ENCODE data around the gene GALNT12.

Gene GALNT12

GRCh38 chr9:98860871-98861293, 53.4 kb downstream of the GALNT12 start:
- no peak for DNase-seq (ENCODE audit: low read depth in 2 of 2)

GRCh38 chr9:98861781-98862504, 54.5 kb downstream of the GALNT12 start:
- no peak for DNase-seq (ENCODE audit: low read depth in 2 of 2)

DNA sequence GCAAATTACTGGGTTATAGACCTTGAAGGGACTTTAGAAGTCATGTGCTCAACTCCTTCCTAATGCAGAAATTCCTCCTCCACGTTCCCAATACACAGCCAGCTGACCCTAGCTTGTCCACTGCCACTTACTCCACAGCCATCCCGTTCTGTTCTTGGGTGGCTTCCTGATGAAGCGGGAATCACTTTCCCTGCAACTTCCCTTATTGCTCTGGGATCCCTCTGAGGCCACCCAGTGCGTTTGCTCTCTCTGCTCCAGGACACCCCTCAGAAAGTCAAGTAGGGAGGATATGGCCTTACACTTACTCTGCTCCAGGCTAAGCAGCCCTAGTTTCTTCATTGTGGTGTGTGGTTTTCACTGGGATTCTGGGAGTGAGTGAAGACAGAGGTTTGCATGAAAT, 55.5 kb downstream of the GALNT12 start:
- no peak for DNase-seq (ENCODE audit: low read depth in 2 of 2)

- DNase-seq (ENCODE audit: low read depth in 2 of 2): no peak
These were observed 57.1 kb downstream of the GALNT12 start for GRCh38 chr9:98864281-98865174.

GRCh38 chr9:98865284-98865875, 57.9 kb downstream of the GALNT12 start:
- no peak for DNase-seq (ENCODE audit: low read depth in 2 of 2)

GRCh38 chr9:98866435-98867102, 59.1 kb downstream of the GALNT12 start:
- no peak for DNase-seq (ENCODE audit: low read depth in 2 of 2)

GRCh38 chr9:98867103-98867428, 59.6 kb downstream of the GALNT12 start:
- DNase-seq (ENCODE audit: low read depth in 2 of 2): no peak

GRCh38 chr9:98867429-98868168, 60.1 kb downstream of the GALNT12 start:
- no peak for DNase-seq (ENCODE audit: low read depth in 2 of 2)

DNA sequence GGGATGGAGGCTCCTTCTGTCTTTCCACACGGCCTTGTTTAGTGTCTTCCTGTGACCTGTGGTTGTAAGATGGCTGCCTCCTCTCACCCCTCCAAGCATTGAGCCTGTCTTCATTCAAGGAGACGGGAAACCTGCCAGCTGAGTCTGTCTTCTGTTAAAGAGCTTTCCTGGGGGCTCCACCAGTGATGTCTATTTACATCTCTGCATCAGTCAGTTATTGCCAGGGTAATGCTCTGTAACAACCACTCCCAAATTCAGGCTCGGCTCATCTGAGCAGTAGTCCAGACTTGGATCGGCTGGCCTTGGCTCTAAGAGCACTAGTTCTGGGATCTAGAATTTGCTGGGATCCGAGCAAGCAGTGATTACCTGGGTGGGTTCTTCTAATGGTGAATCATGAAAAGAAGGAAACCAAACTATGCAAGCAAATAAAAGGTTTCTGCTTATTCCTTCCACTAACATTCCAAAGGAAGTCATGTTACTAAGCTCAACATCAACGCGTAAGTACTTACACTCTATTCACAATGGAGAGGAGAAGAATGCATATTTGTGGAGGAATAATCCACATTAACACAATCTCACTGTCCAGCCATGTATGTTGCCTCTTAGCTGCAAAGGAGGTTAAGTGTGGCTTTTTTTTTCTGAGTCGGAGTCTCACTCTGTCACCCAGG, 61.7 kb downstream of the GALNT12 start:
- no peak for DNase-seq (ENCODE audit: low read depth in 2 of 2)

DNA sequence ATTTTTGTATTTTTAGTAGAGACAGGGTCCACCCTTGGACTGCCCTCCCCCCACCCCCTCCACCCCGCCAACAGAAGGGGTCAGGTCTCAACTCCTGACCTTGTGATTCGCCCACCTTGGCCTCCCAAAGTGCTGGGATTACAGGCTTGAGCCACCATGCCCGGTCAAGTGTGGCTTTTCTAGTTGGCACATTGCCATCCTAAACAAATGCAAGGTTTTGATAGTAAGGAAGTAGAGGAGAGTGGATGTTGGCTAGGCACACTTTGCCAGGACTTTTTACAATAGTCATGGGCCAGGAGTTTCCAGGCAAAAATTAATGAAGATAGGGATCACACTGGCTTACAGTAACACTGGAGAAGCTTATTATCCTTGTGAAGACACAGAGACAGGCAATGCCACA, 62.4 kb downstream of the GALNT12 start:
- no peak for DNase-seq (ENCODE audit: low read depth in 2 of 2)

DNA sequence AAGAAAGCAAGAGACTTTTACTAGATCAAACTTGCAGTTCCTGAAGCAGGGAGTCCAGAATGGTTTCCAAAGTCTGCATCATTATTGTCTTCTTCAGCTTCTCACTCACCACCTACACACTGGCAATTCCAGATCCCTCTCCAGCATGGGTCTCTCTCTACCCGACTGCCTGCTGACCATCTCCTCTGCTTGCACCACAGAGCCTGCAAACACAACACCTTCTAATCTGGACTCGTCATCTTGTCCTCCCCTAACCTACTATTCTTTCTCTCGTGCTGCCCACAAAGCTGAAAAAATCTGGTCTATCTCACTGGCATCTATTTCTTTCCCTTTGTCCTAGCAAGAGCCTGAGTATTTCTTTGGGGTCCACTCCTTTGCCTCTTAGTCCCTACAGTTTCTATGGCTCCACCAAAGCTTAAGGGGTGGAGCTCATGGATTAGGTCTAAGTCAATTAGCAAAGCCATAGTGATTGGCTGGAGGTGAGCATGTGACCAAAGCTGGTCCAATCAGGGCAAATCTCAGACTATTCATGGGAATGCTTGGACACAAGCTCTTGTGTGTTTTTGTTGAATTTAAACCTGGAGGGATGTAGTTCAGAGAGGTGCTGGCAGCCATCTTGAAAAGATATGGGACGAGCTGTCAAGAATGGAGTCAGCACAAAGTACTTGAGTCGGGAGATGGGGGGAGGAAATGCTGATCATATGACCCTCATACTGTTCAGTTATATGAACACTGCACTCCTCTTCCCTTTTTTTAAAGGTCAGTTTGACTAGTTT, 63.5 kb downstream of the GALNT12 start:
- no peak for DNase-seq (ENCODE audit: low read depth in 2 of 2)

GRCh38 chr9:98871558-98872065, 64.1 kb downstream of the GALNT12 start:
- DNase-seq (ENCODE audit: low read depth in 2 of 2): no peak

DNA sequence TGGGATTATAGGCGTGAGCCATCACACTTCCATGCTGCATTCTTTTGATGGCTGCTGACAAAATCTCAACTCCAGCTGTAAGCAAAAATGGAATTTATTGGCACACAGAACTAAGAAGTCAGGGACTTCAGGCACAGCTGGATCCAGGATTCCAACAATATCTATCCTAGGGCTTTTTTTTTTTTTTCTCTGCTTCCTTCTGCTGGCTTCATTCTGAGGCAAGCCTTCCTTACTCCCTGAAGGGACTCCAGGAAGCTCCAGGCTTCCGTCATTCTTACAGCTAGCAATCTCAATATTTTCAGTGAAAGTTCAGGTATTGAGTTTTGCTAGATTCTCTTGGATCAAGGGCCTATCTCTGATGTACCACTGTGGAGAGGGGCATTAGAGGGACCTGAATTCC, 66.1 kb downstream of the GALNT12 start:
- no peak for DNase-seq (ENCODE audit: low read depth in 2 of 2)

GRCh38 chr9:98873951-98874371, 66.5 kb downstream of the GALNT12 start:
- DNase-seq (ENCODE audit: low read depth in 2 of 2): no peak

DNA sequence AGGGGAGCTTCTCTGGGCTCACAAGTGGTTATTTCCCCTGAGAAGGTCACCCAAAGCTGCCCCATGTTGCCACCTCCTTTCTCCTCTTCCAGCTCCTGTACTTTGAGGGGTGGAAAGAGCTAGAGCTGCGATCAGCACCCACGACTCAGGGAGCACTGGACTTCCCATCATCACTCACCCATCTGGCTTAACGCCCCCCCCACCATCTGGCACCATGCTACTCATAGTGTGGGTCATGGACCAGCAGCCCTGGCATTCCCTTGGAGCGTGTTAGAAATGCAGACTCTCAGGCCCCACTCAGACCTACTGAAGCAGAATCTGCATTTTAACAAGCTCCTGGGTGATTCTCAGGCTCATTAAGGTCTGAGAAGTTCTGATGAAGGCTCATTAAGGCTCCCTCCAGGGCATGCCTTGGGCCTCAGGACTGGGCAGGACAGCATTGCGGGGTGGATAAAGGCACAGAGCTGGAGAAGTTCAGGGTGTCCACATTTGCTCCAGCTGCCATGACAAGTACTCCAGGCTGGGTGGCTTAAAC, 67.3 kb downstream of the GALNT12 start:
- no peak for DNase-seq (ENCODE audit: low read depth in 2 of 2)

GRCh38 chr9:98875536-98875935, 68.1 kb downstream of the GALNT12 start:
- DNase-seq (ENCODE audit: low read depth in 2 of 2): no peak

DNA sequence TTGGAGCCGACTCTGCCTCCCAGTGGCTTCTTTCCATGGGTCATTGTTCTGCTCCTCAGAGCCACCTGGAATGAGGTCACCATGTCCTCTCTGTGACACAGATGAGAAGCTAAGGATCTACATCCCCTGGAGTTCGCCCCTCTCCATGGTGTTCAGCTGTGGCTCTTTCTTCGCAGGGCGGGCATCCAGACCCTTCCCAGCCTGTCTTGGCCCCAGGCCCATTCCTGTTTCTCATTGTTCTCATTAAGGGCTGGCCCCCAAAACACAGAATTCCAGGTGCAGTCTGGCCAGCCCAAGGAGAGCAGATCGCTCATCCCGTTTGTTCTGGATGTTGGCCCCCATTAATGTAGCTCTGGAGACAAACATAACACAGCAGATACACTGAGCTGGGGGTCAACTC, 69.8 kb downstream of the GALNT12 start:
- no peak for DNase-seq (ENCODE audit: low read depth in 2 of 2)

- no peak for DNase-seq (ENCODE audit: low read depth in 2 of 2)
These were observed 71.9 kb downstream of the GALNT12 start for GRCh38 chr9:98879094-98879962.

DNA sequence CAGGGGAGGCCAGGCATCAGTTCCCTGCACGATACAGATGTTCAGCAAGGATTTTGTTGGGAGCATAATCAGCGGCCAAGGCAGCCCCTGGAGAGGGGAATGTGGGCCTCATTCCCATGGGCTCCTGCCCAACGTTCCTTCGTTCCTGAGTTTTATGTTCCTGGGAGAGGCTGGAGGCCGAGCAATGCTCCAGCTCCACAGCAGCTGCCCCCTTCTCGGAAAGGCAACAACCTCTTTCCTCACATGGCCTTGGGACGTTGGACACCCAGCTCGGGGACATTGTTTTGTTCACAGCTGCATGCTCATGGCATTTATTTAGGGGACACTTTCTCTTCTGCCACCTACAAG, 72.5 kb downstream of the GALNT12 start:
- no peak for DNase-seq (ENCODE audit: low read depth in 2 of 2)
